Islet precursor cell (in vitro differentiated cells): ENCODE measurements around the gene KLHDC7A.

Experiments used
- DNase-seq: peaks from one replicate; pipeline ENCODE4 v3.0.0-alpha.2; 2018

KLHDC7A gene

DNA sequence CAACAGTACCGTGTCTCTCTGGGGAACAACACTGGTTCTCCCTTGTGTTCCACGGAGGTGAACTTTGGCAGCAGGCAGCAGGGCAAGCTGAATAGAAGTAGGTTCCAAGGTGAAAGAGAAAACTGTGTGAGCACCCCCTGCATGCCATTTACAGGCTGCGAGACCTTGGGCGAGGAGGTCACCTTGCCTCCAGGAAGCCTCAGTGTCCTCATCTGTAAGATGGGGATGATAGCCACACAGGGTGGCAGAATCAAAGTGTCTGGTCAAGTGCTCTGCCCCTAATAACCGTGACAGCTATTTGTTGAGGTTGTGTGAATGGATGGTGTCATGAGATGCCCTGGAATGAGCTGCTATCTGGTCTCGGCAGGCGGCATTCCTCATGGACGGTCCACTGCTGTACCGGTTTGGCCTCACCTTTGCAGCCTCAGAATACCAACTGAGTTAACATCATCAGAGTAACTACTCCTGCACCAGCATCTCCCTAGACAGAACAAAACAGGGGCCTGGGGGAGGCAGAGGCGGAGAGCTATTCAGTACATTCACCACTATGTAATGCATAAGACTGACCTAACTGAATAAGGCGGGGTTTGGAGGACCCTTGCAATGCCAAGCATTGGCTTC is 7.4 kb upstream of the KLHDC7A start:
- peak; percentile 71 for DNase-seq

GRCh38 chr1:18474559-18475175 is 6.1 kb upstream of the KLHDC7A start:
- DNase-seq: no peak

- no peak for DNase-seq
Measured at GRCh38 chr1:18475234-18475905, 5.4 kb upstream of the KLHDC7A start.

DNA sequence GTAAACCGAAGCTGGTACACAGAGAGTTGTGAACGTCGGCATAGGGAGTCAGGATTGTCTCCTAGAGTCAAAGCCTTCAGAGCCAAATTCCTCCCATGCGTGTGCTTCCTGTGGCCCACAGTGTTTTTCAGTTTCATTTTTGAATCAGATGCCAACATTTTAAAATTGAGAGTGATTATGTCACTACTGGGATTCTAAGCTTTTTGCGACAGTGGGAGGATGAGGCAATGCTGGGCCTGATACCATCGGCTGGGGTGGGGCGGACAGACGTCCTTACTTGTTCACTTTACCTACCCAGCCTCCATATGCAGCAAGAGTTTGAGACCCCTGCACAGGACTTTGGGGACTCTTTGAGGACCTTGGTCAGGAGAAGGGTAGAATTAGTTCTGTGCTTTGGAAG is 1.3 kb upstream of the KLHDC7A start:
- no peak for DNase-seq

- DNase-seq: no peak
Measured at GRCh38 chr1:18481190-18481920, 625 bp downstream of the KLHDC7A start.

GRCh38 chr1:18481921-18482701 is 1.4 kb downstream of the KLHDC7A start:
- no peak for DNase-seq

GRCh38 chr1:18482721-18483425 is 2.1 kb downstream of the KLHDC7A start:
- DNase-seq: peak; percentile 44

DNA sequence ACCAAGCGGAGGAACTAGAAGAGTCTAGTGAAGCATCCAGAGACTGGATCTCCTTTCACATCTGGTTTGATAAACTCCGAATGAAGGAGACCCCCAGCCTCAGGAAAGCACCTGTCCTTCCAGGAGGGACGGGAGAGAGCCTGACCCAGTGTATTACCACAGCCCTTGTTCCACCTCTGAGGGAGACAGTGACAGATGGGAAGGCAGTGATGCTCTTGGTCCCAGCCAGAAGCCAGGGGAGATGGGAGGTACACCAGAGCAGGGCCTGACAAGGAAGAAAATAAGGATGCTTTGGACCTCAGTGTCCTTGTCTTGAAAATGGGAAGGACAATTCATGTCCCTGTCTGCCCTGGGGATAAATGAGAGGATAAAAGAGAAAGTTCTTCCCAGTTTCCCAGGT is 3.5 kb downstream of the KLHDC7A start:
- no peak for DNase-seq

GRCh38 chr1:18484721-18485120 is 4.0 kb downstream of the KLHDC7A start:
- no peak for DNase-seq

DNA sequence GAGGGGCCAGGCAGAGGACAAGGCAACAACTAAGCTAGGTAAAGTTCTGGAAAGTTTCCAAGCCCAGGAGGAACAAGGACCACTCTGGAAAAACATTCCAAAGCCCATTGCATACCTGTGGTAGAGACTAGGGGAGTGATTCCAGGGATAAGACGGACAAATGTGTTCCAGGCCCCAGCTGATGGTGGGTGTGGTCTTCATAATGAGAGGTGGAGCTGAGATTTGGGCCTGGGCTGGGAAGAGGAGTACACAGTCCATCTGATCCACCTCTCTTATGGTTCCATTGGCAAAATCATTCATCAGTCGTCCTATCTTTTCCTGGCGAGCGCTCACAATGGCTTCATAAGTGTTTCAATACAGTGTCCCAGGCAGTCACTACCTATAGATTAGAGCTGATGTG is 4.5 kb downstream of the KLHDC7A start:
- peak; percentile 78 for DNase-seq

- peak; percentile 74 for DNase-seq
Measured at GRCh38 chr1:18486195-18486594, 5.5 kb downstream of the KLHDC7A start.

- DNase-seq: no peak
Measured at GRCh38 chr1:18489417-18490143, 8.8 kb downstream of the KLHDC7A start.

DNA sequence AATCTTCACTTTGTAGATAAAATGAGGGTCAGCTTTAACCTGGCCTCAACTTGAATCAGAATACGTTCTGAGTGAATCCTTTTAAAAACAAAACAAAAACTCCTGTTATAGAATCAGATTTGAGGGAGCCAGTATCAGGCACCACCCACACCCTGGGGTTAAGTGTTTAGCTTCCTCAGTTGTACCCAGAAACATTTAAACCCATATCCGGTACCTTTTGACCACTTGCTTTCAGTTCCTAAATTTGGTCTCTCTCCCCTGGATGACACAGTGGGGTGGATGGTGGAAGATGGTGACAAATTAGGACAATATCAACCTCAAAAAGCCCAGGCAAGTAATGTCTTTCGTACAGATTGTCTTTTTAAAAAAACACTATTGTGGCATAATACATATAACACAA is 10.4 kb downstream of the KLHDC7A start:
- DNase-seq: no peak

DNA sequence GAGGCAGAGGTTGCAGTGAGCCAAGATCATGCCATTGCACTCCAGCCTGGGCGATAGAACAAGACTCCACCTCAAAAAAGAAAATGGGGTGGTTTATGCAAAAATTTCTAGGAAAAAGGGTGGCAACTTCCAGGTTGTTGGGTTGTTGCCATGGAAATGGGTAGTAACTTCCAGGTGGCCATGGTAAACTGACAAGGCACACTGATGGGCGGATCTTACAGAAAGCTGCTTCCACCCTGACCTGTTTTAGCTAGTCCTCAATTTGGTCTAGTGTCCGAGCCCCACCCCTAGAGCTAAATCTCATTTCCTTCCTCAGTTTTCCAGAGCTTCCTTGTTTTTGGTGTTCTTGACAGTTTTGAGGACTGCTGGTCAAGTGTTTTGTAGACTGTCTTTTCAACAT is 13.6 kb downstream of the KLHDC7A start:
- no peak for DNase-seq

DNA sequence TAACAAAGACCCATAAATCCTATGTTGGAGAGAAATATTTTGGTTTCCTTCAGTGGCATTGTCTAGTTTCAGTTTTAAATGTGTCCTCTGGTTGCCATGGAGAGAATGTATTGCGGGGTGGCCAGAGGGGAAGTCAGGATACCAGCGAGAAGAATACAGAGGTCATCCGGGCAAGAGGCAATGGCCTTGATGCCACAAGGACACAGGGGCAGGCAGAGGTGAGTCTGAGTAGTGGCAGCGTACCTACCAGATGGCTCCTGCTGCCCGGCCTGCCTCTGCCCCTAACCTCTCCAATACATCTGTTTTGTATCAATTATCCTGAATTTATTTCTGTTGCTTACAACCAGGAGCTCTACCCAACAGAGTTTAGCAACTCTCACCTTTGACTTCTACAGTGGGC is 14.9 kb downstream of the KLHDC7A start:
- no peak for DNase-seq

- DNase-seq: no peak
Measured at GRCh38 chr1:18496056-18496455, 15.3 kb downstream of the KLHDC7A start.

GRCh38 chr1:18496497-18497235 is 15.9 kb downstream of the KLHDC7A start:
- no peak for DNase-seq

DNA sequence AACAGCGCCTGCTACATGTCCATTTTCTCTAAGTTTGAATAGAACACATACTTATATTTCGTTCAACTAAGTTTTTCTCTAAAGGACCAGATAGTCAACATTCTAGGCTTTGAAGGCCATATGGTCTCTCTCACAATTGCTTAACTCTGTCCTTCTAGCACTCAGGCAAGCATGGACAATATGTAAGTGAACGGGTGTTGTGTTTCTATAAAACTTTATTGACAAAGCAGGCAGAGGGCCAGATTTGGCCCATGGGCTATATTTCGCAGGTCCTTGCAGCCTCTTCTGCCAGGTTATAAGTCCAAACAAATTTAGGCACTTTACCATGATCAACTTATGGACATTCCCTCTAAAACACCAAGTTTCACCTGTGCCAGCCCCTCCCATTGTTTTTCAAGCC is 21.1 kb downstream of the KLHDC7A start:
- no peak for DNase-seq

- DNase-seq: no peak
Measured at GRCh38 chr1:18504609-18505008, 23.9 kb downstream of the KLHDC7A start.

GRCh38 chr1:18505666-18506065 is 24.9 kb downstream of the KLHDC7A start:
- DNase-seq: no peak

- no peak for DNase-seq
Measured at GRCh38 chr1:18508084-18508483, 27.4 kb downstream of the KLHDC7A start.
